GM21528 (cell line): ENCODE results near the gene ARNT2.
"Not testable (repeated sequence)": the region's sequence is repeated elsewhere in the genome, so short reads cannot be mapped to it uniquely, and the experiment has no call there.

Experiments
- ATAC-seq: cut with Tn5 transposase; IDR thresholded peaks from one replicate; pipeline ENCODE4 v1.9.1; 2021; ENCODE audit warnings: mild to moderate bottlenecking, moderate library complexity; ENCODE audit not compliant: unreplicated experiment, low FRiP score

The ARNT2 gene

GRCh38 chr15:80404057-80404760 is at the start of gene ARNT2:
Gene ARNT2, plus strand, starts transcription at chr15:80404382. Its CDS starts 134 bp downstream, at chr15:80404516.
- no peak for ATAC-seq

GRCh38 chr15:80367094-80367493 is 37.1 kb upstream of the ARNT2 start:
- ATAC-seq: no peak

DNA sequence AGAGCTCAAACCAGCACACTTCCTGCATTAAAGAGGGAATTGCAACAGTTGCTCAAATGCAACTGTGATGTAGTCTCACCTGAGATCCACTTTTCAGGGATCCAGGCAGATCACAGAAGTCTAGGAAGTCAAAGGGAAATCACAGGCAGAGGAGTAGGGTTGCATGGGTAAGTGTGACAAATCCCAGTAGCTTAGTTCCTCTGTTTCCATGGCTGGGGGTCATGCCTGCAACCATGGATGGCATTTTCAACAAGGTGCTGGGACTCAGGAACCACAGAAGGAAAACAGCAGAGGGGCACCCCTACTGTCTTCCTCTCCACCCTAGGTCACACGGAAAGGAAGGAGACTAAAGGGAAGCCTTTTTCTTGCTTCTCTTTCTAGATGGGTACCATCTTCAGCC is 36.5 kb upstream of the ARNT2 start:
- ATAC-seq: no peak

DNA sequence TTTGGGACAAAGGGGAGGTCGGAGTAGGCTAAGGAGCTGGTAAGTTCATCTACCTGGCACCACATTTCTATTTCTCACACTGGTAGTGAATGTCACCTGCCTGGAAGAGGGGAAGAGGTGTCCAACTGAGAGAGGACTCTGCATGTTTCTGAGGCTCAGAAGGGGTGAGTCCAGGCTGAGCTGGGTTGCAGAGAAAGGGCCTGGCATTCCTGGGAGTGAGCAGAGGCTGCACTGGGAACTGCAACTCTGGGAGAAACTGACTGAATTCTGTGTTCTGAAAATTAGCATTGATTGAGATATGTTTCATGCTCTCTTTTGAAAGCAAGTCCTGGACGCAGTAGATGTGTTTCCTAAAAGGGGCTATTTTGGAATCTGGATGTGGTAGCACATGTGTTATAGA is 32.3 kb upstream of the ARNT2 start:
- no peak for ATAC-seq

GRCh38 chr15:80374441-80374840 is 29.7 kb upstream of the ARNT2 start:
- no peak for ATAC-seq

GRCh38 chr15:80375968-80376891 is 28.0 kb upstream of the ARNT2 start:
- ATAC-seq: no peak

DNA sequence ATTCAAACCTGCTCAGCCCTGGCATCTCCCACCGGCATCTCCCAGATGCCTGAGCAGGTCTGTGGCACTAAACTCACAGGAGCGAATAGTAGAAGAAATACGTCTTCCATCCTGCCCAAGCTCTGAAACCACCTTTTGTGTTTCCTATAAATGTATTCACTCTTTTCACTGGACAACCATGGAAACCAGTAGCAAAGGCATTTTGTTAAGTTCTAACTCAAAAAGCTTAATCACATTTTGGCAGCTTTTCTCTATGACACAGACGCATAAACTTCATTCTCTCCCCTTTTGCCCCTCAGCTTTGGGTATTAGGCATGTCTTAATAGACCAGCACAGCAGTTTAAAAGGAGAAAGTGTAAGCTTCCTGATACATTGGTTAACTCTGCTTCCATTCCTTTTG is 24.5 kb upstream of the ARNT2 start:
- ATAC-seq: no peak

- ATAC-seq: no peak
These were observed 24.0 kb upstream of the ARNT2 start for GRCh38 chr15:80380154-80380553.

DNA sequence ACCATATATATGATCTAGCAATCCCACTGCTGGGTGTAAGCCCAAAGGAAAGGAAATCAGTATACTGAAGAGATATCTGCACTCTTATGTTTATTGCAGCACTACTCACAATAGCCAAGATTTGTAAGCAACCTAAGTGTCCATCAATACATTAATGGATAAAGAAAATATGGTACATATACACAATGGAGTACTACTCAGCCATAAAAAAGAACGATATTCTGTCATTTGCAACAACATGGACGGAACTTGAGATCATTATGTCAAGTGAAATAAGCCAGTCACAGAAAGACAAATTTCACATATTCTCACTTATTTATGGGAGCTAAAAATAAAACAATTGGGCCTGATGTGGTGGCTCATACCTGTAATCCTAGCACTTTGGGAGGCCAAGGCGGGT is 21.9 kb upstream of the ARNT2 start:
- no peak for ATAC-seq

DNA sequence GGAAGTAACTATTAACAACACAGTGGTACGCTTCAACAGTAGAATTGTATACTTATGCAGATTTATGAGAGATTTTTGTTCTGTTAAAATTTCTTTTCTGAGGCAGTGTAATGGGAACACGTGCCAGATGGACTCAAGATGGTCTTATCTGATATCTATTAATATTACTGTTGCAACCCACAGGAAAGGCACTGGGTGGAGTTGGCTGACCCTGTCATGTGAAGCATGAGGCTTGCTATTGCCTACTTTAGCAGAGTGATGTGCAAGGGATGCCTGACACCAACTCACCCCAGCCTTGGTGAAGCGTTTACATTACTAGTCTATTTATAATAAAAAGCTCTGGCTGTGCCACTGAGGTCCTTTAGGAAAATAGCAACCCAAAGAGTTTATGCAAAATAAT is 19.8 kb upstream of the ARNT2 start:
- no peak for ATAC-seq

GRCh38 chr15:80386151-80386550 is 18.0 kb upstream of the ARNT2 start:
- ATAC-seq: no peak

DNA sequence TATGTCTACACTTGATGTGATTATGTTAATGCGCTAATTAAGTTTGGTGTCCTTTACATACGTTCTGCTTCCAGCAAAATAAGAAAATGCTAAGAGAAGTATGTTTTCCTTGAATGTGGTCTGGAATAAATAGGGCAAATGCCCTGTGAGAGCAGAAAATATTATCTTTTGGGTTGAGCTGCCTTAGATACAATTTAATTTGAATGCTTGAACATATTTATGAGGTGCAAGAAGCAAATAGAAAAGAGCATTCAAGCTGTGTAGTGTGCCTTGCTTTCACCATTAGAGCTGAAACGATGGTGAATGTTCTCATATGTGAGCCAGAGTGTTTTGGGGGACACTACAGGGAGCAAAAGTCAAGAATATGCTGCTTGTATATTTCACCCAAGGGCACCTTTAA is 15.9 kb upstream of the ARNT2 start:
- no peak for ATAC-seq

GRCh38 chr15:80389370-80389769 is 14.8 kb upstream of the ARNT2 start:
- ATAC-seq: no peak

DNA sequence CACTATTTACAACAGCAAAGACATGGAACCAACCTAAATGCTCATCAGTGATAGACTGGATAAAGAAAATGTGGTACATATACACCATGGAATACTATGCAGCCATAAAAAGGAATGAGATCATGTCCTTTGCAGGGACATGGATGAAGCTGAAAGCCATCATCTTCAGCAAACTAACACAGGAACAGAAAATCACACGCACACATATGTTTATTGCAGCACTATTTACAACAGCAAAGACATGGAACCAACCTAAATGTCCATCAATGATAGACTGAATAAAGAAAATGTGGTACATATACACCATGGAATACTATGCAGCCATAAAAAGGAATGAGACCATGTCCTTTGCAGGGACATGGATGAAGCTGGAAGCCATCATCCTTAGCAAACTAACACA is 13.2 kb upstream of the ARNT2 start:
- ATAC-seq: not testable (repeated sequence)

- no peak for ATAC-seq
These were observed 8.6 kb upstream of the ARNT2 start for GRCh38 chr15:80395616-80396015.

DNA sequence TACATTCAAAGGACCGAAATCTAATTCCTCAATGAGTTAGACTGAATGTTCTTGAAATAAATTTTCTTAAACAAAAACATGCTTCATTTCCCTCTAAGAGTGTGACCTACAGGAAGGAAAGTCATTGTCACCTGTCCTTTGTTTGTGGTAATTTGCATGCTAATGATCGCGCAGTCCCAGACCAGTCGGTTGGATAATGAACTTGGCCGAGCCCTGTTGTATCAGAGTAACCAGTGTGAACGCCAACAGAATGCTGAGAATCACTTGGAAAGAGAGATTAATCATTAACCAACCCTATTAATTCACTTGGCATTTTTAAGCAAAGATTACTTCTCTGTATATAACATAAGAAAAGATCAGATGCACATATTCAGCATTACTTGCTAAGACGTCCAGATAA is 8.1 kb upstream of the ARNT2 start:
- ATAC-seq: no peak

DNA sequence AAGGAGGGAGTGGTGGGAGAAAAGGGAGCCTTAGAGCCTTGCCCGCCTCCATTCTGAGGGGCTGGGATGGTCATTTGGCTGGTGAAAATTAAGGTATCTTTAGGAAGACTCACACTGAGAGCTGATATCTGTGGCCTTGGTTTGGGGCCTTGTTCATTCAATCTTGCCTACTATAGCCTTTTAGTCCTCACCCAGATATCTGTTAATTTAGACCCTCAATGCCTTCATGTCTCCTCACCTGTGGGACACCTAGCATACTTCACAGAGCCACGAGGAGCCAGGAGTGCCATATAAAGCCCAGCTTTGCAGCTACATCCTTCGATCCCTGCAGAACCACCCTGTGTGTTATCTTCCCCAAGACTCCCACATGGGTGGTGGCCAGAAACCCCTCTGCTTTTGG is 4.7 kb upstream of the ARNT2 start:
- no peak for ATAC-seq

DNA sequence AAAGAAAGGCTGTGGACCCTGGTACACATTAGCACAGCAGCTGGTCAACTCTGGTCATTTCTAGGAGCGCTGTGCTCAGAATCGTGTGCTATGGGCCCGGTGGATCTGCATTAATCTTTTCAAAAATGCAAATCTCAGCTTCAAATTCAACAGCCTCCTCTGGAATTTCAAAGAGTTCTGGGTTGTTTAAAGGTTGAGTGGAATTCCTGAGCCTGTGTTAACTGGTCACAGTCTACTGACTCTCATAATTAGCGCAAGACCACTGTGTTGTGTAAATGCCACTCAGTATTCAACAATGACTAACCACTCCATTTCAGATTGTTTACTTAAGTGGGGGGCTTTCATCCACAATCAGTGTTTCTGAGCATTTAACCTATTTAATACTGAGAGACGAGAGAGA is 2.7 kb upstream of the ARNT2 start:
- no peak for ATAC-seq

- ATAC-seq: no peak
These were observed 1.8 kb upstream of the ARNT2 start for GRCh38 chr15:80402339-80402738.

DNA sequence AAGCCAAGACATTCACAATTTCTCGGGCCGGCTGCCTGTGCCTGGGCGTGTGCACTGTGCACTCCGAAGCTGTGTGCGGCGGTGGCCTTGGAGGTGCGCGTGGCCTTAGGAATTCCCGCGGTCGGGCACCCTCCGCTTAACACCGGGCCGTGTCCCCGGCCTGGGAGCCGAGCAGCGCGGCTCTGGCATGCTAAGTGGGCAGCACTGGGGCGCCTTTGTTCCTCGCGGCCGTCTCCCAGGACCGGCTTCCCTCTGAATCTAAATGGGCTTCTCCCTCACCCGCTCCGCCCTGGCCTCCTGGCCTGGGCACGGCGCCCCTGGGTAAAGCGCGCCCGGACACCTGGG is 498 bp upstream of the ARNT2 start:
- ATAC-seq: no peak

GRCh38 chr15:80404761-80405553 is 775 bp downstream of the ARNT2 start:
- no peak for ATAC-seq
